SK-N-SH (cell line): ENCODE measurements around the gene SGSM2.

Source experiments
- POLR2AphosphoS5 ChIP-seq: IDR thresholded peaks from 2 replicates; pipeline ENCODE4 v1.6.1; 2012; ENCODE audit warnings: low read depth, low read length
- RAD21 ChIP-seq: IDR thresholded peaks from 2 replicates; pipeline ENCODE4 v1.6.1; 2012; ENCODE audit warnings: mild to moderate bottlenecking, low read length
- SMC3 ChIP-seq: IDR thresholded peaks from 2 replicates; pipeline ENCODE4 v1.6.1; 2012; ENCODE audit warnings: low read depth, low read length, improper control_type of control experiment
- TAF1 ChIP-seq: IDR thresholded peaks from 2 replicates; pipeline ENCODE4 v1.6.1; 2012; ENCODE audit warnings: low read depth, mild to moderate bottlenecking, low read length, moderate library complexity, borderline replicate concordance
- TF ChIP-seq, protein P1 (sequence below): fragments of 200-600 bp; sonication (generic); IDR thresholded peaks from 2 replicates; pipeline ENCODE4 v1.6.1; 2017; ENCODE audit warnings: antibody characterized with exemption, mild to moderate bottlenecking, moderate library complexity
- TF ChIP-seq, protein P2 (sequence below): IDR thresholded peaks from 2 replicates; pipeline ENCODE4; 2012

DNA sequence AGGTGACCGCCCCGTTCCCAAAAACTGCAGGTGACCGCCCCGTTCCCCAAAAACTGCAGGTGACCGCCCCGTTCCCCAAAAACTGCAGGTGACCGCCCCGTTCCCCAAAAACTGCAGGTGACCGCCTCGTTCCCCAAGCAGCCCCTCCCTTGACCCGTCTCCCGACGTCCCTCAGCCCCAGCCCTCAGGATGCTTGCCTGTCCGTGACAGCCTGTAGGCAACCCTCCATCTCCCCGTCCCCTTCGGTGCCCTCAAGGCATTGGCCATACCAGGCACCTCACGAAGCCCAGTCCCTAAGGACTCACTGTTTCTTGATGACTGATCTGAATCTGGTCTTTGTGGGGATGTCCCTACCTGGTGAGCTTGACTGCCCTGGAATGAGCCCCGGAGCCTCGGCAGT lies 25.1 kb downstream of the SGSM2 start:
- TF ChIP-seq, protein P1, sequence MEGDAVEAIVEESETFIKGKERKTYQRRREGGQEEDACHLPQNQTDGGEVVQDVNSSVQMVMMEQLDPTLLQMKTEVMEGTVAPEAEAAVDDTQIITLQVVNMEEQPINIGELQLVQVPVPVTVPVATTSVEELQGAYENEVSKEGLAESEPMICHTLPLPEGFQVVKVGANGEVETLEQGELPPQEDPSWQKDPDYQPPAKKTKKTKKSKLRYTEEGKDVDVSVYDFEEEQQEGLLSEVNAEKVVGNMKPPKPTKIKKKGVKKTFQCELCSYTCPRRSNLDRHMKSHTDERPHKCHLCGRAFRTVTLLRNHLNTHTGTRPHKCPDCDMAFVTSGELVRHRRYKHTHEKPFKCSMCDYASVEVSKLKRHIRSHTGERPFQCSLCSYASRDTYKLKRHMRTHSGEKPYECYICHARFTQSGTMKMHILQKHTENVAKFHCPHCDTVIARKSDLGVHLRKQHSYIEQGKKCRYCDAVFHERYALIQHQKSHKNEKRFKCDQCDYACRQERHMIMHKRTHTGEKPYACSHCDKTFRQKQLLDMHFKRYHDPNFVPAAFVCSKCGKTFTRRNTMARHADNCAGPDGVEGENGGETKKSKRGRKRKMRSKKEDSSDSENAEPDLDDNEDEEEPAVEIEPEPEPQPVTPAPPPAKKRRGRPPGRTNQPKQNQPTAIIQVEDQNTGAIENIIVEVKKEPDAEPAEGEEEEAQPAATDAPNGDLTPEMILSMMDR, result no peak
- TF ChIP-seq, protein P2, sequence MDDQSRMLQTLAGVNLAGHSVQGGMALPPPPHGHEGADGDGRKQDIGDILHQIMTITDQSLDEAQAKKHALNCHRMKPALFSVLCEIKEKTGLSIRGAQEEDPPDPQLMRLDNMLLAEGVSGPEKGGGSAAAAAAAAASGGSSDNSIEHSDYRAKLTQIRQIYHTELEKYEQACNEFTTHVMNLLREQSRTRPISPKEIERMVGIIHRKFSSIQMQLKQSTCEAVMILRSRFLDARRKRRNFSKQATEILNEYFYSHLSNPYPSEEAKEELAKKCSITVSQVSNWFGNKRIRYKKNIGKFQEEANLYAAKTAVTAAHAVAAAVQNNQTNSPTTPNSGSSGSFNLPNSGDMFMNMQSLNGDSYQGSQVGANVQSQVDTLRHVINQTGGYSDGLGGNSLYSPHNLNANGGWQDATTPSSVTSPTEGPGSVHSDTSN, result no peak
- TF ChIP-seq POLR2AphosphoS5 (no peak), RAD21 (no peak), TAF1 (no peak), SMC3 (no peak)
